GM10266 (cell line): ENCODE data around the gene CYTH4.
"Not testable (repeated sequence)": the region's sequence is repeated elsewhere in the genome, so short reads cannot be mapped to it uniquely, and the experiment has no call there.

Source experiments
- DNase-seq: peaks from one replicate; pipeline ENCODE4 v3.0.0; 2012; ENCODE audit errors: extremely low spot score
- TF ChIP-seq, protein P1 (sequence below): IDR thresholded peaks from 2 replicates; pipeline ENCODE4 v1.5.1; 2012; ENCODE audit warnings: mild to moderate bottlenecking, low read depth; ENCODE audit not compliant: control insufficient read depth, insufficient read depth; ENCODE audit errors: missing control alignments

CYTH4 gene

DNA sequence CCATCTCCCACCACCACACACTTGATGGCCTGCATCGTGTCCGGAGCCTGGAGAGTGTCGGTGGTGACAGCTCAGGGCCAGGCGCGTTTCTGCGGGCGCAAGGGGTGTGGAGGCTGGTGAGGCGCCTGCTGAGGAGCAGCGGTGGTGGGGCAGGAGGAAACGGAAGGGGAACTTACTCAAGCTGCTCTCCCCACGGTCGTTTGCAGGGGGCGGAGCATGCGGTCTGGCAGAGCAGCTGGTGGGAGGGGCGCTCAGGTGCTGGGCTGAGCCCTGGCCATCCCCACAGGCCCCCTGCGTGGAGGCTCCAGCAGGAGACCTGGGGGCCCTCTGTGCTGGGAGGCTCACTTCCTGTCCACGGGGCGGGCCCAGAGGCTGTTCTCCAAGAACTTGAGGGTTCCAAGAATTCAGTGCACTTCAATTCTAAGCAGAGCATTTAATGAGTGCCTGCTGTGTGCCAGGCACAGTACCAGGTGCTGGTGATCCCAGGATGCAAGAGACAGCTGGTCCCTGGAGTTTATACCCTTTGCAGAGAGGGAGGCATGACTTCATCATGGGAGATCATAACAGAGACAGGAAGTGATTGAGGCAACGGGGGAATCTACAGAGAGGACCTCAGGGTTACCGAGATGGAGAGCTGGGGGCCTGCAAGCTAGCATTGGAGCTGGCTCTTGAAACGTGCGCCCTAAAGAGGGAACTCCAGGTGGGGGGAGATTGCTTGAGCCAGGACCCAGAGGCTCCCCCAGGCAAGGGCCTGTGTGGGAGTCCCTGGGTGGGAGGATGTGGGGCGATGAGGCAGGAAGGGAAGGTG, 38.0 kb upstream of the CYTH4 start, which contains the start of gene RAC2:
Gene RAC2, minus strand, starts transcription at position 156 of the 808 bp plus-strand sequence. Its CDS starts 121 bp downstream, at position 35.
- DNase-seq, result peak; percentile 77
- TF ChIP-seq, protein P1, sequence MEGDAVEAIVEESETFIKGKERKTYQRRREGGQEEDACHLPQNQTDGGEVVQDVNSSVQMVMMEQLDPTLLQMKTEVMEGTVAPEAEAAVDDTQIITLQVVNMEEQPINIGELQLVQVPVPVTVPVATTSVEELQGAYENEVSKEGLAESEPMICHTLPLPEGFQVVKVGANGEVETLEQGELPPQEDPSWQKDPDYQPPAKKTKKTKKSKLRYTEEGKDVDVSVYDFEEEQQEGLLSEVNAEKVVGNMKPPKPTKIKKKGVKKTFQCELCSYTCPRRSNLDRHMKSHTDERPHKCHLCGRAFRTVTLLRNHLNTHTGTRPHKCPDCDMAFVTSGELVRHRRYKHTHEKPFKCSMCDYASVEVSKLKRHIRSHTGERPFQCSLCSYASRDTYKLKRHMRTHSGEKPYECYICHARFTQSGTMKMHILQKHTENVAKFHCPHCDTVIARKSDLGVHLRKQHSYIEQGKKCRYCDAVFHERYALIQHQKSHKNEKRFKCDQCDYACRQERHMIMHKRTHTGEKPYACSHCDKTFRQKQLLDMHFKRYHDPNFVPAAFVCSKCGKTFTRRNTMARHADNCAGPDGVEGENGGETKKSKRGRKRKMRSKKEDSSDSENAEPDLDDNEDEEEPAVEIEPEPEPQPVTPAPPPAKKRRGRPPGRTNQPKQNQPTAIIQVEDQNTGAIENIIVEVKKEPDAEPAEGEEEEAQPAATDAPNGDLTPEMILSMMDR, result no peak

- DNase-seq, result no peak
- TF ChIP-seq, protein P1, result no peak
Measured at GRCh38 chr22:37244922-37245722, 37.2 kb upstream of the CYTH4 start.

DNA sequence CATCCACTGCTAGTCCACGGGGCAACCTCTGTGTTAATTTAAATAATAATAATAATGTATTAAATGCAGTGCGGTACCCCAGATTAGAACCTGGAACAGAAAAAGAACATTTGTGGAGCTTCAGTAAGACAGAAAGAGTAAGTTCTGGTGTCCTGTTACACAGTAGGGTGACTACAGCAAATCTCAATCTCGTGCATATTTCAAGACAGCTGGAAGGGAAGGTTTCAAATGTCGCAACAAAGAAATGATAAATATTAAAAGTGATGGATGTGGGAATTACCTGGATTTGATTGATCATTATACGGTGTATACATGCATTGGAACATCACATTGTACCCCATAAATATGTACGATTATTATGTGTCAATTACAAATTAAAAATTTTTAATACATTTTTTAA, 36.6 kb upstream of the CYTH4 start:
- no peak for DNase-seq
- TF ChIP-seq, protein P1, result no peak

GRCh38 chr22:37248251-37248650, 34.1 kb upstream of the CYTH4 start:
- DNase-seq, result no peak
- TF ChIP-seq, protein P1, result no peak

DNA sequence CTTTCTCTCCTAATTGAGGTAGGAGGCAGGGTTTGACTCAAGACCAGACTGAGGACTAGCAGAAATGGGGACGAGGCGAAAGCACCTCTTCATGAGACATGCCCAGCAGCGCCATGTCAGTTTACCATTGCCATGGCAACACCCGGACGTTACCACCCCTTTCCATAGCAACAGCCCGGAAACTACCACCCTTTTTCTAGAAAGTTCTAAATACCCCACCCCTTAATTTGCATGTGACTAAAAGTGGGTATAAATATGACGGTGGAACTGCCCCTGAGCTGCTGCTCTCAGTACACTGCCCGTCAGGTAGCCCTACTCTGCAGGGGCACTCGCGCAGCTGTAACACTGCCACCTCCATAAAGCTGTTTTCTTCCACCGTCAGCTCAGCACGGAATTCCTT, 32.3 kb upstream of the CYTH4 start:
- TF ChIP-seq, protein P1, result no peak
- no peak for DNase-seq

DNA sequence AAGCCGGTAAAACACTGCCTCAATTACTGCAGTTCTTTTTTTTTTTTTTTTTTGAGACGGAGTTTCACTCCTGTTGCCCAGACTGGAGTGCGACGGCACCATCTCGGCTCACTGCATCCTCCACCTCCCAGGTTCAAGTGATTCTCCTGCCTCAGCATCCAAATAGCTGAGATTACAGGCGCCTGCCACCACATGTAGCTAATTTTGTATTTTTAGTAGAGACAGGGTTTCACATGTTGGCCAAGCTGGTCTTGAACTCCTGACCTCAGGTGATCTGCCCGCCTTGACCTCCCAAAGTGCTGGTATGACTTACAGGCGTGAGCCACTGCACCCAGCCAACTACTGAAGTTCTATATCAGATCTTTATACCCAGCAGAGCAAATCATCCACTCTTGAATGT, 30.5 kb upstream of the CYTH4 start:
- not testable (repeated sequence) for DNase-seq

GRCh38 chr22:37253126-37253660, 29.1 kb upstream of the CYTH4 start:
- TF ChIP-seq, protein P1, result no peak
- DNase-seq, result no peak
